GM12878 (cell line): ENCODE data around the gene UBE2L5. TPM values are rescaled to one million over a fixed set of nuclear protein-coding genes. Genes with fewer than 3 reads are reported as not detected.

Experiments
- ATAC-seq: fragments of 200-7000 bp; cut with Tn5 transposase; 3 replicates; pipeline ENCODE4 v1.9.1; 2020; ENCODE audit warnings: mild to moderate bottlenecking, moderate library complexity
- BruUV-seq: library from RNA; stranded (reverse); fragments of 400-500 nt; replicated peaks from 2 replicates; lab custom pipeline; 2021; lab: Mats Ljungman, UMichigan
- CTCF ChIA-PET: fragments of 300-600 bp; sonication (Branson Sonifier 250); formaldehyde crosslinking; extraction: SDS; loops from one replicate; lab custom pipeline; 2021; ENCODE audit warnings: inconsistent platforms; lab: Yijun Ruan, JAX
- POLR2A ChIA-PET: fragments of 350-600 bp; formaldehyde crosslinking; extraction: SDS; loops from one replicate; lab custom pipeline; 2021; ENCODE audit warnings: inconsistent platforms; lab: Charles Lee
- RAD21 ChIA-PET: fragments of 300-600 bp; sonication (Branson Sonifier 250); formaldehyde crosslinking; loops from one replicate; lab custom pipeline; 2023; ENCODE audit warnings: antibody characterized with exemption; ENCODE audit not compliant: unreplicated experiment; lab: Charles Lee
- SMC1A ChIA-PET: fragments of 300-600 bp; sonication (Branson Sonifier 250); formaldehyde crosslinking; loops from one replicate; lab custom pipeline; 2023; ENCODE audit not compliant: unreplicated experiment, uncharacterized antibody; lab: Charles Lee
- DNase-seq: peaks from one replicate; pipeline ENCODE4 v3.0.0-alpha.2; 2011; ENCODE audit warnings: low read depth, low spot score
- FAIRE-seq: peaks from 3 replicates; lab custom pipeline; 2011; peaks lifted over from hg19 to GRCh38; lab: Jason Lieb, UNC
- H2AFZ ChIP-seq: 2 replicates; pipeline ENCODE4 v1.6.0; 2011; ENCODE audit warnings: low read depth, low read length, control low read depth; ENCODE audit not compliant: control insufficient read depth
- H3K27ac ChIP-seq: 2 replicates; pipeline ENCODE4 v1.5.1; 2011; ENCODE audit warnings: control low read depth; ENCODE audit not compliant: control insufficient read depth, insufficient read depth
- H3K27me3 ChIP-seq, 2 experiments: replicated peaks in 1 of 2; 2 replicates each; pipeline versions ENCODE4 v1.6.0 to v1.6.1; 2011; ENCODE audit warnings: low read length in 1 of 2; ENCODE audit not compliant: control insufficient read depth in 2 of 2, insufficient read depth in 2 of 2
- H3K36me3 ChIP-seq, 2 experiments: 2 replicates each; pipeline ENCODE4 v1.5.1; 2011; ENCODE audit warnings: low read length in 1 of 2; ENCODE audit not compliant: control insufficient read depth in 2 of 2, insufficient read depth in 2 of 2
- H3K4me1 ChIP-seq: 2 replicates; pipeline ENCODE4 v1.6.1; 2011; ENCODE audit warnings: mild to moderate bottlenecking, low read length, moderate library complexity, mixed read lengths; ENCODE audit not compliant: control insufficient read depth, insufficient read depth
- H3K4me2 ChIP-seq: 2 replicates; pipeline ENCODE4 v1.6.0; 2011; ENCODE audit warnings: control low read depth; ENCODE audit not compliant: control insufficient read depth, insufficient read depth
- H3K4me3 ChIP-seq: fragments of 200-600 bp; sonication (generic); 2 replicates; pipeline ENCODE4 v1.5.1; 2016
- H3K79me2 ChIP-seq: 2 replicates; pipeline ENCODE4 v1.6.0; 2011; ENCODE audit warnings: low read length; ENCODE audit not compliant: control insufficient read depth, insufficient read depth
- H3K9ac ChIP-seq: 2 replicates; pipeline ENCODE4 v1.8.0; 2011; ENCODE audit warnings: low read length, control low read depth, mixed read lengths; ENCODE audit not compliant: control insufficient read depth, insufficient read depth
- H3K9me3 ChIP-seq: replicated peaks from 3 replicates; pipeline ENCODE4 v1.5.1; 2011; ENCODE audit warnings: mild to moderate bottlenecking, low read length; ENCODE audit not compliant: control insufficient read depth, insufficient read depth
- H4K20me1 ChIP-seq: 2 replicates; pipeline ENCODE4 v1.6.0; 2011; ENCODE audit not compliant: control insufficient read depth, insufficient read depth
- HDGF ChIP-seq: fragments of 450-650 bp; IDR thresholded peaks from 2 replicates; pipeline ENCODE4 v1.6.1; 2016; ENCODE audit warnings: antibody characterized with exemption
- MEF2B ChIP-seq: fragments of 450-650 bp; IDR thresholded peaks from 2 replicates; pipeline ENCODE4 v1.6.1; 2018; ENCODE audit warnings: mild to moderate bottlenecking, moderate library complexity; ENCODE audit not compliant: partially characterized antibody, poor library complexity, severe bottlenecking
- MTA2 ChIP-seq: fragments of 450-650 bp; IDR thresholded peaks from 2 replicates; pipeline ENCODE4 v1.6.1; 2016; ENCODE audit warnings: low read depth, mild to moderate bottlenecking, moderate library complexity
- NR2C1 ChIP-seq: fragments of 450-650 bp; IDR thresholded peaks from 2 replicates; pipeline ENCODE4 v1.6.1; 2017; ENCODE audit warnings: antibody characterized with exemption, mild to moderate bottlenecking, moderate library complexity
- RUNX3 ChIP-seq: IDR thresholded peaks from 2 replicates; pipeline ENCODE4 v1.6.1; 2012; ENCODE audit warnings: low read length, inconsistent platforms
- WGBS: methylation state at CpG from one replicate; pipeline ENCODE4 v1.1.6; 2016; ENCODE audit warnings: low lambda C conversion rate; ENCODE audit not compliant: insufficient replicate concordance, insufficient coverage; ENCODE audit errors: missing lambda C conversion rate; 5-methylcytosine and 5-hydroxymethylcytosine counted together
- in situ Hi-C: fragments of 300-500 bp; cut with MboI; formaldehyde crosslinking; loops from 9 replicates; pipeline ENCODE4 v1.14.3; 2018; ENCODE audit warnings: mixed read lengths
- intact Hi-C: fragments of 100-400 bp; cut with micrococcal nuclease; formaldehyde crosslinking; loops from one replicate; pipeline ENCODE4 v1.14.2; 2022; ENCODE audit not compliant: unreplicated experiment
- polyA plus RNA-seq, 11 experiments: library from polyadenylated mRNA; depleted of rRNA in 4 of 11; unstranded in 6 of 11; stranded (reverse) in 5 of 11; fragments of >200 nt; fragmentation: Nextera tagmentation in 4 of 11; fragmentation: Illumina TruSeq in 1 of 11; extraction: Ambion mirVana in 4 of 11; extraction: Trizol in 1 of 11; gene quantifications; 1 replicate in 1 of 11; 2 replicates in 10 of 11; pipeline versions ENCODE4 v1.2.1 to v1.2.3, GENCODE V29; 2011 to 2016; ENCODE audit warnings: inconsistent platforms in 2 of 11, missing spikeins in 2 of 11, low read depth in 1 of 11
- total RNA-seq, 4 experiments: library from RNA; depleted of rRNA in 3 of 4; stranded (reverse); fragments of >200 nt in 3 of 4; fragmentation: Illumina TruSeq in 1 of 4; extraction: Trizol in 1 of 4; gene quantifications; 2 replicates each; pipeline versions ENCODE4 v1.2.1 to v1.2.3, GENCODE V29; 2013 to 2021

The UBE2L5 gene
- total and polyA plus RNA-seq, 10 of the 15 experiments (the other 5 are each of a cell fraction or from before 2014, with no cell fraction given) = 0.03 to 1.1 (median 0.19) TPM; not detected in 2

DNA sequence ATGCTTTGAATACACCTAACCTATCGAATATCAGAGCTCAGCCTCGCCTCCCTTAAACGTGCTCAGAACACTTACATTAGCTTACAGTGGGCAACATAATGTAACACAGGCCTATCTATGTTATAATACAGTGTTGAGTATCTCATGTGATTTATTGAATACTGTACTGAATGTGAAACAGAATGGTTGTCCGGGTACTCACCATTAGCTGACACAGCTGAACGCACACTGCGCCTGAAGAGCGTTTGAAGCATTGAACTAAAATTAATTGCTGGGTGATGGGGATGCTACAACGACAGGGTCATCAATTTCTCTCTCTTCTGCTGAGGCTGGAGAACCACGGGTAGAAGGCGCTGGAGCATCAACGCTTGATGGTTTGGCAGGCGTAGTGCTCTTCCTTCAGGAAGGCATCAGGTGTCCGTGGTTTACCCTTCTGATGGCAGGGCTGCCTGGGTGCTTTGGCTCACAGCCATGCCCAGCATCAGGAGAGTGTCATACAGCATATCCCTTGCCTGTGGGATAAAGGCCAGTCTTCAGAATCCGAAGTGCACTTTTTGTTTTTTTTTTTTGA, 46.9 kb upstream of the UBE2L5 start:
- Histone ChIP-seq H3K79me2 (peaks cover 2% of the 10 kb centered on the region; the same call in 1 of the 2 replicates), H3K27ac (peak overlapping the region; percentile 50), H3K4me3 (peak overlapping the region; percentile 37; the same call in 1 of the 2 replicates), H4K20me1 (no peaks in the 10 kb centered on the region)
- no TSS peak for BruUV-seq
- intact Hi-C loops = no loop called here
- TF ChIP-seq RUNX3 (0 out of 2 replicates have a peak, but pooled peaks have one; percentile 16), HDGF (0 out of 2 replicates have a peak, but pooled peaks have one; percentile 20), MTA2 (no peak), MEF2B (no peak), NR2C1 (no peak)
- TF ChIP-seq, all 136 proteins: peak for 2
- in situ Hi-C loops = no loop called here
- H3K9ac ChIP-seq = peak overlapping the region; percentile 52
- H3K9me3 ChIP-seq = no peaks in the 10 kb centered on the region
- H2AFZ ChIP-seq = peak overlapping the region; percentile 11
- DNase-seq (no peak), FAIRE-seq (no peak), ATAC-seq (peak; percentile 16)
- RAD21 ChIA-PET = interaction anchor here (0.6 to 6.6 kb wide), 19 partner anchors 11 to 421 kb away, joined by 3 to 105 read pairs (median 6); partner anchors contain the start of gene UBE2L5
- CTCF ChIA-PET = interaction anchor here (0.6 to 3.0 kb wide), 14 partner anchors 10 to 255 kb away, joined by 3 to 18 read pairs (median 4); partner anchors contain the start of gene KATNAL1
- under 1% methylated on average over 14 of the region's 14 CpGs for WGBS
- POLR2A ChIA-PET = interaction anchor here (0.7 to 6.6 kb wide), 7 partner anchors 19 to 290 kb away, joined by 3 to 76 read pairs (median 4); no protein-coding TSS in a partner anchor
- peak overlapping the region; percentile 94 for H3K4me2 ChIP-seq
- peaks cover 67% of the 10 kb centered on the region for H3K4me1 ChIP-seq
- SMC1A ChIA-PET = interaction anchor here (0.8 to 9.0 kb wide), 16 partner anchors 10 to 365 kb away, joined by 3 to 143 read pairs (median 6); partner anchors contain the start of gene UBE2L5
- no peaks in the 10 kb centered on the region for H3K27me3 ChIP-seq
- peaks cover 0 to 3% of the 10 kb centered on the region in 2 experiments; a peak in 1 of 4 replicates for H3K36me3 ChIP-seq
